ENCODE data around the gene ABLIM2.

GRCh38 chr4:8117278-8117682, 41.3 kb downstream of the ABLIM2 start:
- TF ChIP-seq CTCF (IDR thresholded peaks at IDR 0.05; ENCODE audit: insufficient read depth, low read length, poor library complexity, severe bottlenecking), result no peak
- no peak for TF ChIP-seq EZH2phosphoT487 (conservative IDR thresholded peaks at IDR 0.05; ENCODE audit: low read length)
